GM18519 (cell line): Measurements from ENCODE around the gene POLD1.
"Not testable (repeated sequence)": the region's sequence is repeated elsewhere in the genome, so short reads cannot be mapped to it uniquely, and the experiment has no call there.

Source experiments
- ATAC-seq: cut with Tn5 transposase; IDR thresholded peaks from one replicate; pipeline ENCODE4 v1.9.1; 2021; ENCODE audit warnings: mild to moderate bottlenecking, moderate library complexity; ENCODE audit not compliant: unreplicated experiment, low FRiP score

POLD1 gene

GRCh38 chr19:50383852-50384684 is at the start of gene POLD1:
Gene POLD1, plus strand, starts transcription at chr19:50384347. Its CDS starts 14,505 bp downstream, at chr19:50398852.
- peak; percentile 59 for ATAC-seq

DNA sequence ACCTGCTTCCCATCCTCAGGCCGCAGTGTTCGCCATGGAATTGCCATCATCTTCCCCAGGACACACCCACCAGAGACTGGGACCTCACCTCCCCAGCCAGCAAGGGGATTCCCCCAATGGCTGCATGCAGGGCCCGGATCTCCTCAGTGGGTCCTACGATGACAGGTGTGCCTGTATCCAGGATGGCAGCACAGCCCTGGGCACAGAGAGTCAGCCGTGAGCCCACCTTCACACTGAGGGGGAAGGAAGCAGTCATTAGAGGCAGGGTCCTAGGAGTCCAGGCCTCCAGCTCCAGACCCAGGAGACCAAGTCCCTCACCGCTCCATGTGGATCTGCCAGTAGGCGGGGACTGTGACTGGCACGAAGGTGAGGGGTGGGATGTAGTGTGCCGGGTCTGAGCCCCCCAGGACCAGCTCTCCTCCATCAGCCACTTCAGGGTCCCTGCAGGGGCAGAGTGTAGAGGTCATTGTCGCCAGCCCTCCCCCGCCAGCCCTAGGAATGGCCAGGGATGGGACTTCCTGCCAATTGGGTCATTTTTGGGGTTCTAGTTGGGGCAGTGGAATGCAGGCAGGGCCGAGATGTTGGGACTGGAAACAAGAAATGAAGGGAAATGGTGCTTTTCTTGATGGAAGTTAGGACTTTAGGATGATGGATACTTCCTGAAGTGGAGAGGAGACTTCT is 49.3 kb upstream of the POLD1 start:
- no peak for ATAC-seq

DNA sequence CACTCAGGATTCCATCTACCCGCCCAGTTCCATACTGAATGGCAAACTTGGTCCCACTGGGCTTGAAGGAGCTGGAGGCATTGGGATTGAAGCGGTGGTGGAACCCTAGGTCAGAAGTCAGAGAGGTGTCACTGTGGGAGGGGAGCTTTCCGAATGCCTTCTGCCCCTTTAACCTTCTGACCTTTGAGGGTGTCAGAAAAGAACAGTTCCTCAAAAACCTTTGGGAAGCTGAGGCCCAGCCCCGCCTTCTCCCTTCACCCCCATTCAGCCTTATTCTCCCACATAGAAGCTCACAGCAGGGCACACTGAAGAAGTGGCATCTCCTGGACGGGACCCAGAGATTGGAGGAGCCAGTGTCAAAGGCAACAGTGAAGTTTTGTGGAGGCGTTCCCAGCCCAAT is 47.1 kb upstream of the POLD1 start:
- ATAC-seq = not testable (repeated sequence)

GRCh38 chr19:50340331-50340730 is 43.8 kb upstream of the POLD1 start:
- ATAC-seq = no peak

DNA sequence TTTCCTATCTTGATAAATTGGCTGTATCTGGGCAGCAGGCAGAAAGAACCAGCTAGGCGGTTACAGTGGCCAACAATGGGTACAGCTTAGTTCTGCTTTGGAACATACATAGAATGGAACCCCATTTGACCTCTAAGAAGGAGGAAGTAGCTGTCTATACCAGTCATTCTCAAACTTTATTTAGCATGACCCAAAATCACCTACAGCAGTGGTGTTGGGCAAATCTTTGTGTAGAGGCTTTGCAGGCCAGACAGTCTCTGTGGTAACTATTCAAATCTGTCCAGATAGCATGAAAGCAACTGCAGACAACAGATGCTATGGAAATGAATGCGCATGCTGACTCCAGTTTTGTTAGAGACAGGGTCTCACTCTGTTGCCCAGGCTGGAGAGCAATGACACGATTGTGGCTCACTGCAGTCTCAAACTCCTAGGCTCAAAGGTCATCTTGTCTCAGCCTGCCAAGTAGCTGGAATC is 43.0 kb upstream of the POLD1 start:
- ATAC-seq = peak; percentile 39

DNA sequence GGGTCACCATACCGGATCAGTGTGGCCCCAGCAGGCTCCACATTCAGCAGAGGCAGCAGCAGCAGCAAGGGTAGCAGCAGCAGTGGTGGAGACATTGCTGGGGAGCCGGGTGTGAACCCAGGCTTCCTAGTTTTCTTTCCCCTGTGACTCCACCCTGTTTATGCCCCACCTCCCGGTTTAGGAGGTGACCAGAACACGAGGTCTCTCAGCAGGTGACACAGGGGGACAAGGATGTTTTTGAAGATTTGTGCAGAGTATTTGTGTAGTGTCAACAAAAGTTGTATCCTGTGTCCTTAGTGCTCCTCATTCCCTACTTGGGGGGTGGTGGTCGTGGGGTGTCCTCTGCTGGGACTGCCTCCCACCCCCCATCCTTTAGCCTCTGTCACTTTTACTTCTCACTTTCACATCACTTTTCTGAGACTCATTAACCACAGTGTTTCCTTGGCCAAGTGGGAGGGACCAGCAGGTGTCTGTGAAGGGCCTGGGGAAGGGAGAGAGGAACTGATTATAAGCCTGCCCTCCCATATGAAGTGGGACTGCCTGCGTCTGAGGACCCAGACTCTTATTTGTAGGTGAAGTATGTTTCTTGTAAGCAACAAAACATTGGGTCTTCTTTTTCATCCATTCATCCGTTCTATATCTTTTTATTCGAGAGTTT is 39.4 kb upstream of the POLD1 start:
- no peak for ATAC-seq

GRCh38 chr19:50347089-50347581 is 37.0 kb upstream of the POLD1 start:
- ATAC-seq = not testable (repeated sequence)

DNA sequence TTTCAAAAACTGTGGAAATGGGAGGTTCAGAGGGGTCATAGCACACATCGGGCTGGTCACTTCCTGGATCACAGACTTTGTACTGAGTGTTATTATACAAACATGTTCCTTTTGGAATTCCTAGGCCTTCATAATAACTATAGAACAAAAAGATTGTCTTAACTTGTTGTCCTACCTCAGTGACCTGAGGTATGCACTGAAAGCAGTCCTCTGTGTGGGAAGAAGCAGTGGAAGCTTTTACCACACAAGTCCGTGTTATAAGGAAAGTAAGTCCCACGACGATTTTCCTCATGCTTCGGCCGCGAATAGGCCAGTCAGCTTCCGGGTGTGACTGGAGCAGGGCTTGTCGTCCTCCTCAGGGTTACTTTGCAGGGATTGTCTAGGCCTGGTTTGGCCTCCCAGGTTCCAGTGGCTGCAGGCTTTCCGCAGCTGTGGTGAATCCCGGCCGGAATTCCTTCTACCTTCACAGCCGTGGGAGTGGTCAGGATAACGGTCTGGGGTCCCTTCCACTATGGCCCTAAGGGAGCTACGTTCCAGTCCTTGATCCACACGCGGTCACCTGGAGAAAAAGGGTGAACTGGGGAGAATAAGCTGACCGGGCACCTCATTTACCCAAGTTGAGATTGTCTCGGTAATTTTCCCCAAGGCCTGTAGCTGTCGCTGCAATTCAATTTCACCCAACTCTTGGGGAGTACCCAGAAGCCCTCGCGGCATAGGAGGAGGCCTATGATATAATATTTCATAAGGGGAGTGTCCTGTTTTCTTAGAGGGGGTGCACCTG is 34.7 kb upstream of the POLD1 start:
- no peak for ATAC-seq

DNA sequence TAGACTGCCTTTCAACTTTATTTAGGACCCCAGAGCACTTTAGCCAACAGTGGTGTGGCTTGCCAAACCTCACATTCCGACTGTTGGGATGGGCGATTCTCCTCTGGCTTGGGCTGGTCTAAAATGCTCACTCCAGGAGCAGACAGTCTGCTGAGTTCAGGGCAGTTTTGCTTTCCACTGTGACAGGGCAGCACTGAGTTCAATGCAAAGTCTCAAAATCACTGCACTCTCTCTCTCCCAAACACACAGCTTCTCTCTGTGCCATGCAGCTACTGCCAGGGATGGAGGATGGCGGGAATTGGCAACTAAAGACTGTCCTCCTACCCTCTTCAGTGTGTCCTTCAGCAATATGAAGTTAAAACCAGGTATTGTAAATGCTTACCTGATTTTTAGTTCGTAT is 31.9 kb upstream of the POLD1 start:
- no peak for ATAC-seq

GRCh38 chr19:50353487-50353880 is 30.7 kb upstream of the POLD1 start:
- not testable (repeated sequence) for ATAC-seq

GRCh38 chr19:50356691-50357177 is 27.4 kb upstream of the POLD1 start:
- ATAC-seq = no peak

- ATAC-seq = no peak
These were observed 26.7 kb upstream of the POLD1 start for GRCh38 chr19:50357178-50358100.

GRCh38 chr19:50358483-50359327 is 25.4 kb upstream of the POLD1 start:
- no peak for ATAC-seq

DNA sequence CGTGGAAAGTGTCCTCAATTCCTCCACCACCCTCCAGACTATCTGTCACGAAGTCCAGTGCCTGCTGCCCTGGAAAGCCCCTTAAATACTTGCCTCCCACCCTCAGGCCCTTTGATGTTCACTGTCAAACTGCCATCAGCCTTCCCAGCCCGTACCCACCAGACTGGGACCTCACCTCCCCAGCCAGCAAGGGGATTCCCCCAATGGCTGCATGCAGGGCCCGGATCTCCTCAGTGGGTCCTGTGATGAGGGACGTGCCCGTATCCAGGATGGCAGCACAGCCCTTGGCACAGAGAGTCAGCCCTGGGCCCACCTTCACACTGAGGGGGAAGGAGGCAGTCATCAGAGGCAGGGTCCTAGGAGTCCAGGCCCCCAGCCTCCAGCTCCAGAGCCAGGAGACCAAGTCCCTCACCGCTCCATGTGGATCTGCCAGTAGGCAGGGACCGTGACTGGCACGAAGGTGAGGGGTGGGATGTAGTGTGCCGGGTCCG is 24.8 kb upstream of the POLD1 start:
- no peak for ATAC-seq

GRCh38 chr19:50361290-50362029 is 22.7 kb upstream of the POLD1 start:
- ATAC-seq = no peak

DNA sequence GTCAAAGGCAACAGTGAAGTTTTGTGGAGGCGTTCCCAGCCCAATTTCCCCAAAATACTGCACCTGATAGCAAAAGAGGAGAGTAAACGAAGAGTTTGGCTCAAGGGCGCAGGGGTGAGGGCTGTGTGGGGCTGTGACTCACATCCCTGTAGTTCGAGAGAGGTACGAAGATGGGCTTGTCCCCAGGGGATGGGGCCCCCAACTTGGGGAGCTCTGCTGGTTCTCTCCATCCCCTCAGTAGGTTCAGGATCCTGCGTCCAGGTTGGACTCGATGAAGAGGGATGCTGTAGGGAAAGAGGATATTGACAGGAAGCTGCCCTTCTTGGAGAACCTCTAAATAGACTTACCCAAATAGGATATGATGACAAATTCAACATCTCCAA is 22.1 kb upstream of the POLD1 start:
- no peak for ATAC-seq

DNA sequence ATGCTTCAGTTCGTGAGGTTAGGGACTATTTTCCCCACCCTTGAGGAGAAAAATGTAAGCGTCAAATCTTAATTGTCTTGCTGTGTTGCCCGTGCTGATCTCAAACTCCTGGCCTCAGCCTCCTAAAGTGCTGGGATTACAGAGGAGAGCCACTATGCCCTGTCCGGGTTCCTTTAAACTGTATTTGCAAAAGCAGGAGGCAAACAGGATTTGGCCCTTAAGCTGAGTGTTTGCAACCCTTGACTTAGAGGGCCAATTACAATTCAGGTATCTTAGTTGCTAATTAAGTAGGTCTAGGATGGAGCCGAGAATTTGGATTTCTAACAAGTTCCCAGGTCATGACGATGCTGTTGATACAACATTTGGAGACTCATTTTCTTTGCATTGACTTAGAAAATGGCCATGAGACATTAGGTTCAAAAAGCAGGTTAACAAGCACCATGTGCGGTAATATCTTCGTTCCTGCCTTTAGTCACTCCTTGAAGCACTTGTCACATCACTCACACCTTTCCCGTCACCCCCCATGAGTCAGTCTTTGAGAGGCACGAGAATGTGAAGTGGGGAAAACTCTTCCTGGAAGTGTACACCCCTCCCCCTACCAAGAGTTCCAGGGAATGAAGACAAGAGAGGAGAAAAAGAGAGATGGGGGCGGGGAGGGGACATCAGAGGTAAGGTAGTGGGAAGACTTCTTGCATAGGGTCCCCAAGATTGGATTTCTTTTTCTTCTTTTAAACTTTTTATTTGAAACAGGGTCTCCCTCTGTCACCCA is 21.3 kb upstream of the POLD1 start:
- ATAC-seq = no peak
